SKM-1 (cell line): ENCODE measurements around the gene C13orf46.
"Not testable (repeated sequence)": the region's sequence is repeated elsewhere in the genome, so short reads cannot be mapped to it uniquely, and the experiment has no call there.

ENCODE experiments used
- DNase-seq: peaks from one replicate; lab custom pipeline; 2025; ENCODE audit not compliant: unreplicated experiment; lab: John Stamatoyannopoulos, UW

C13orf46 gene

DNA sequence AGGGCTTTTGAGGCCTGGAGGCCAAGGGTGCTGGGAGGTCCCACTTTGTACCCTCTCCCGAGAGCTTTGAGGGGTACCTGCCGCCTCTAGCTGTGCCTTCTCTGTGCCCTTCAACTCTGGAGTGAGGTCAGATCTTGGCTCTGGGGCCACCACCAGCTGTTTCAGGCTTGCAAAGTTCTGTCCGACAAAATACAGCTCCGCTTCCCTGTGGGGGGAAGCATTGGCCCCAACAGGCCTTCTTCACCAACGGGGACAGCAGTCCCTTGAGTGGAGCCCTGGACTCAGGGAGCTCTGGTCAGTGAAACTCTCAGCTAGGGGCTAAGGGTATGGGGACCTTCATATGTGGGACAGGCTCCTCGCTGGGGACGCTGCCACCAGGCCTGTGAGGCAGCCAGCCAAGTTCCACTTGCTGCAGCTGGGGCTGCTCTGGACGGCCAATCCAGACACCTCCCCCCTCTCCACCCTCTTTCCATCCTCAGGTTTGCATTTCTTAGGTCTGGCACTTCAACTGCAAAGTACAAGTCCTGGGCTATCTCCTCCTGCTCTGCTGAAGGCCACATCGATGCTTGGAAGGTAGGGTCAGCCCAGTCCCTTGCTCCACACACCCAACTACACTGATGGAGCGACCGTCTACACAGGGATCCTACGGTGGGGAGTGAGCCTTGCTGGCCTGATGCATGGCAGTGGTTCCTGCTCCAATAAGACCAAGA is 46.8 kb downstream of the C13orf46 start:
- no peak for DNase-seq

GRCh38 chr13:113926301-113926761 is 47.5 kb downstream of the C13orf46 start:
- DNase-seq, result no peak

DNA sequence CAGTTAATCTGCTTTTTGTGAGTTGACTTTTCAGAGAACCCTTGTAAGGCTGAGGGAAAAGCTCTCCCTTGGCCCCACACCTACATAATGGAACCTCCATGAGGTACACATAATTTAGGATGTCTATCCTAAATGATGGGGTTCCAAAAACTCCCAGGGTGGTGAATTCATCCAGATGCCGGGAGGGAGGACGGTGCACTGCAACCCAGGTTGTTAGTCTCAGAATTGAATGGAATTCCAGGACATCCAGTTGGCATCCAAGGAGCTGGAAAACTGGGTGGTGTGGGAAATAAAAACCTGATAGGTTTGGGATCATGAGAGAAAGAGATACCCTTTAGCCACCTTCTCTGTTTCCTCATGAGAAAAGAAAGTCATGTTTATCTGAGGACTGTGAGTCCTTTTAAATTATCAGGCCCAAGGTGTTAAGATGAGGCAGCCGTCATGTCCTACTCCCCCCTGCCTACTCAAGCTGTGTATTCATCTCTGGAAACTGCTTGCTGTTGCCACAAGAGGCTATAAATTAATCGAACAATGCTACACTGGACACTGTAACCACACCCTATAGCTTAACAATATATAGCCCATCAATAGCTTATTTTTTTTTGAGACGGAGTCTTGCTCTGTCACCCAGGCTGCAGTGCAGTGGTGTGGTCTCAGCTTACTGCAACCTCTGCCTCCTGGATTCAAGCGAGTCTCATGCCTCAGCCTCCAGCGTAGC is 49.5 kb downstream of the C13orf46 start:
- DNase-seq, result no peak

DNA sequence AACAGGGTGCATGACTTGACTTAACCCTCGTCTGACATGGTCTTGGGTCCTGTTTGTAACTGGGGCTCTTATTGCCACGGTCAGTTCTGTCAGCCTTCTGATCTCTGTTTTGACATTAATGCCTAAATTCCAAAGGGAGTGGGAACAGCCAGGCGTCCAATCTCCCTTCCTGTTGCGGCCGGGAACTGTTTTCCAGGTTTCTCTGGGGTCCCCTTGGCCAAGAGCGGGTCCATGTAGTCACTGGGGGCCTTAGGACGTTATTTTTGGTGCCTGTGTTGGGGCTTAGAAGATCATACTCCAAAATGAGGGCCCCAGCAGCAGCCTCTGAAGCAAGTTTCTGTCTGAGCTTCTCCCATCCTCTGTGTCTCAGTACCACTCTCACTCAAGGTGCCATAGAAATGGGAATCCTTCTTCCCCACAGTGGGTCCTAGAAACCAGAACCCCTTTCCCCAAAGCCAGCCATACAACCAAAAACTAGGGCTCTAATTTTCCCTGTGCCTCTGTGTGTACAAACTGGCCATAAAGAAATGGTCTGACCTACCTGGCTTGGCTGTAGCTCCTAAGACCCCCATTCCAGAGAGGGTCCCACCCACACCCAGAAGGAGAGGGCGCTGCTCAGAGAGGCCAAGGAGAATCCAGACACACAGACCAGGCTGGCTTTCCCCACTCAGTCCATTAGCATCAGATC is 50.4 kb downstream of the C13orf46 start:
- no peak for DNase-seq

- no peak for DNase-seq
Observed at GRCh38 chr13:113922412-113923118, 51.3 kb downstream of the C13orf46 start.

- no peak for DNase-seq
Observed at GRCh38 chr13:113921763-113922162, 52.1 kb downstream of the C13orf46 start.

DNA sequence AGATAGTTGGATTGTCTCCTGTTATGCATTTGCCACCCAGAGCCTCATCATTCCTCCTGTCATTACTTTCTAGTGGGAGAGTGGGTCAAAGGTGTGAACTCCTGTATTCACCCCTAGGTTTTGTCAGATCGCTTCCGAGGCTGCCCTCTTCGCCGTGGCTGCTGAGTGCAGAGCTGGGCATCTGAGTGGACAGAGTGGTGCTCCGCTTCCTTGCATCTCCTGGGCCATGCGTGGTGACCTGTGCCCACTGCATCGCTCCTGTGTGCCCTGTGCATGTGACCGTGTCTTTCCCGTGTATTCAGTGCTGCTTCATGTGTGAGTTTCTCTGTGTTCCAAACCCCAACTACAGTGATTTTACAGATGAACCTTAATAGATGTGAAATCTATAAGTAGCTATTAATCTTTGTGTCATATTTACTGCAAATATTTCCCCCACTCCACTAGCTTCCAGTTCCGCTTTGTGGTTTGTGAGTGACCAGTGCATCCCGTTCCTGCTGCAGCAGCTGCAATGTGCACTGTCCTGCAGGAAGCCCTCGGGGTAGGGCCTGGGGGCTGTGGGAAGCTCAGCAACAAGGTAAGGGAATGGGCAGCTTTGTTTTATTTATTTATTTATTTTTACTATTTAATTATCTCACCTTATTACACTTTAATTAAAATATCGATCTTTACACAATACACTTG is 53.1 kb downstream of the C13orf46 start:
- no peak for DNase-seq

DNA sequence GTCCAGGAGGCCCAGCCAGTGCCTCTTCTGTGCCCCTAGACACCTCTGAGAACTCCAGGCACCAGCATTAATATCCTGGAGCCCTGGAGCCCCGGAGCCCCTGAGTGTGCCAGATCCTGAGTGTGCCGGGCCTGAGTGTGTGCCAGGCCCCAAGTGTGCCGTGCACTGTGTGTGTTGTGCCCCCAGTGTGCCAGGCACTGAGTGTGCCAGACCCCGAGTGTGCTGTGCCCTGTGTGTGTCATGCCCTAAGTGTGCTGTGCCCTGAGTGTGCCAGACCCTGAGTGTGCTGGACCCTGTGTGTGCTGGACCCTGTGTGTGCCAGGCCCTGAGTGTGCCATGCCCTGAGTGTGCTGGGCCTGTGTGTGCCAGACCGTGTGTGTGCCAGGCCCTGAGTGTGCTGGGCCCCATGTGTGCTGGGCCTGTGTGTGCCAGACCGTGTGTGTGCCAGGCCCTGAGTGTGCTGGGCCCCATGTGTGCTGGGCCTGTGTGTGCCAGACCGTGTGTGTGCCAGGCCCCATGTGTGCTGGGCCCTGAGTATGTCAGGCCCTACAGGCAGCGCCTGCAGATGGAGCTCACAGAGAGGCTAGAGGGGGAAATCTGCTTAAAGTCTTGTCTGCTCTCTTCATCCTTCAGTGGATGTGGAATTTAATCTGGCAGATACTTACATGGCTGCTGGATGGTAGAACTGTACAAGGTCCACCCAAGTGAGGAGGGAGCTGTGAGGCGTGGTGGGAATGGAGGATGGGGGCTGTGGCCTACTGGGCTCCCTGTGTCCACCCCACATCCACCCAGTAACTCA is 53.9 kb downstream of the C13orf46 start:
- no peak for DNase-seq

- no peak for DNase-seq
Observed at GRCh38 chr13:113918981-113919701, 54.7 kb downstream of the C13orf46 start.

DNA sequence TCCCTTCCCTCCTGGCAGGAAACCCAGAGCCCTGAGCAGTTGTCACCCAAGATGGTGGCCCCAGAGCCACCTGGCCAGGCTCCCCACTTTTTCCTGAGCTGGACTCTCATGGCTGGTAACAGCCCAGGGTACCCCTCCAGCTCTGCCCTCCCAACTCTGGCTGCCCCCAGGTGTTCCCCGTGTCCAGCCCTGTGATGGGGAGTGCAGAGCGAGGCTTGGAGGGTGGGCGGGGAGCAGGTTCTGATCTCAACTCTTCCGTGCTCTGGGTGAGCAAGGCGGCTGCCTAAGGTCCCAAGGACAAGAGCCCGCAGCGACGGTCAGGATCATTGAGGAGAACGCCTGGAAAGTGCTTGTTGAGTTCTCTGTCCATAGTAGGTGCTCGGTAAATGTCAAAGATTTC is 55.3 kb downstream of the C13orf46 start:
- DNase-seq, result no peak

DNA sequence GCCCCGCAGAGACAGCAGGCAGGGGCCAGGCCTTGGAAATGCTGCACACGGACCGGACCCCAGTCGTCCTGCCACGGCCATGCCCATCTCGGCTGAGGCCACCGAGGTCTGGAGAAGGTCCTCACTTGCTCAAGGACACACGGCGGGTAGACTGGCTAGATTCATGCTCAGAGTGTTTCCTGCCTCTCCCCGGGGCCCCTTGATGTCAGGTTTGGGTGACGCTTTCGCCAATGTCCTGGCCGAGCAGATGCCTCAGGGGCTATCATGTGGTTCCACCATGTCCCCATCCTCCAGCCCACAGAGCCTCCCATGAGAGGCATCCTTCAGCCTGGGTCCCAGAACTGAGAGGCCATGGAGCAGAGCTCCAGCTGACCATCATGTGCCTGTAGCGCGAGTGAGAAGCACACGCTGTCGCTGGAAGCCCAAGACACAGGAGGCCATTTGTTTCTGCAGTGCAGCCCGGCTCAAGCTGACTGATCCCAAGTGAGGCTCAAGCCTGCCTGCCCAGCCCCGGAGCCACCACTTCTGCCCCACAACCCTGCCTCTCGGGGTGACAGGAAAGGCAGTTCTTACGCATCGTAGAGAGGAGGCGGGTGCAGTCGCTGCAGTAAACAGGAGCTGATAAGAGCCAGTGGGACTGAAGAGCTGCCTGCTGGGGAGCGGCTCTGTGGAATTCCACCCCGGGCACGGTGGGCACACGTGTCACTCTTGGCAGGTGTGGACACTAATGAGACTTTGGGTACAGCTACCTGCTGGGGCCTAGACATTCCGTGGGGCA is 56.1 kb downstream of the C13orf46 start:
- DNase-seq, result no peak

GRCh38 chr13:113917096-113917495 is 56.8 kb downstream of the C13orf46 start:
- DNase-seq, result no peak

DNA sequence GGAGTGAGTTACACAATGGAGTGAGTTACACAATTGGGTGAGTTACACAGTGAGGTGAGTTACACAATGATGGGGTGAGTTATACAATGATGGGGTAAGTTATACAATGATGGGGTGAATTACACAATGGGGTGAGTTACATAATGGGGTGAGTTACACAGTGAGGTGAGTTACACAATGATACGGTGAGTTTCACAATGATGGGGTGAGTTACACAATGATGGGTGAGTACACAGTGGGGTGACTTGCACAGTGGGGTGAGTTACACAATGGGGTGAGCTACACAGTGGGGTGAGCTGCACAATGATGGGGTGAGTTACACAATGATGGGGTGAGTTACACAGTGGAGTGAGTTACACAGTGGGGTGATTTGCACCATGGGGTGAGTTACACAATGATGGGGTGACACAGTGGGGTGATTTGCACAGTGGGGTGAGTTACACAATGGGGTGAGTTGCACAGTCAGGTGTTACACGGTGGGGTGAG is 57.5 kb downstream of the C13orf46 start:
- no peak for DNase-seq

DNA sequence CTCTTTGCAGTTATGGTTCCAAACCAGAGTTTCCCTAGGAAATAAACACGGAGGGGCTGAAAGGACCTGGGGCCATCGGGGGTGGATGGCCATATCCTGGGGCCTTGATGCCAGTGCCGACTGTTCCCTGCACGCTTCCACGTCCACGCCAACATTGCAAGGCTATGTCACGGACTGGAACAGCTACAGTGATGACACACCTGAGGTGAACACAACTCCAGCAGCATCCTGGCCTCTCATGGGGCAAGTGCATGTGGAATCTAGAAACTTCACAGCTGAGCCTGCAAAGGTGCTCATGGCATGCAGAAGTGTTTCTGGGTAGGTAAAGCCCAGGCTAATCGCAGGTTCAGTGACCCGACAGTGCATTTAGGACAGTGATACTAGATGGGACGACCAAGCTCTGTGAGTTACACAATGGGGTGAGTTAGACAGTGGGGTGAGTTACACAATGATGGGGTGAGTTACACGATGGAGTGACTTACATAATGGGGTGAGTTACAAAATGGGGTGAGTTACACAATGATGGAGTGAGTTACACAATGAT is 58.0 kb downstream of the C13orf46 start:
- no peak for DNase-seq

DNA sequence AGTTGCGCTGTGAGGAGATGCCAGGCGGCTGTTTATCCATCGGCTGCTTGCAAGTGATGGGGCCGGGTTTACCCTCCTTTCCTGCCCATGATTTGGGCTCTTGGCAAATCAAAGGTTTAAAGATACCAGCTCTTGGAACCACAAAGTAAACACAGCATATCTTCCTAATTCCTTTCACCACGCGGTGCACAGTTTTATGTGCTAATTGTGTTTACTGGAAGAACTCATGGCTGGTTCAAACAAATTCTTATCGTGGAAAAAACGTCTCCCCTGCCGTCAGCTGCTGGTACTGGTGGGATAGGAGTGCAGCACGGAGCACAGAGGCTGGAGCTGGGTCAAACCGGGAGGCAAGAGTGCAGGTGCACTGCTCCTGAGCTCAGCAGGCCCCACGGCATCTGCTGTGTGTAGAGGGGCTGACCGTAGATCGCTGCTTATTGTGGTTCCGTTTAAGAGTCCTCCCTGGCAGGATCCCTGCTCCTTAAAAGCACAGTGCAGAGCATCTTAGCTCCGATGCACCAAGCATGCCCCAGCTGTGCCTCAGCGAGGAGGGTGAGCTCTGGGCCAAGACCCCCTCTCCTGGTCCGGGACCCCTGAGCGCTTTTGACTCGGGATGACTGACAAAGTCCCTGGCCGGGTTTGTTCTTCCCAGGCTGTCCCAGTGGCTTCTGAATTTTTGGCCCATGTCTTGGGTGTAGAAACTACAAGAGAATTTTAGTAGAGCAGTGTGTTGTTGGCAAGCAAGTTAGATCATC is 58.7 kb downstream of the C13orf46 start:
- no peak for DNase-seq

DNA sequence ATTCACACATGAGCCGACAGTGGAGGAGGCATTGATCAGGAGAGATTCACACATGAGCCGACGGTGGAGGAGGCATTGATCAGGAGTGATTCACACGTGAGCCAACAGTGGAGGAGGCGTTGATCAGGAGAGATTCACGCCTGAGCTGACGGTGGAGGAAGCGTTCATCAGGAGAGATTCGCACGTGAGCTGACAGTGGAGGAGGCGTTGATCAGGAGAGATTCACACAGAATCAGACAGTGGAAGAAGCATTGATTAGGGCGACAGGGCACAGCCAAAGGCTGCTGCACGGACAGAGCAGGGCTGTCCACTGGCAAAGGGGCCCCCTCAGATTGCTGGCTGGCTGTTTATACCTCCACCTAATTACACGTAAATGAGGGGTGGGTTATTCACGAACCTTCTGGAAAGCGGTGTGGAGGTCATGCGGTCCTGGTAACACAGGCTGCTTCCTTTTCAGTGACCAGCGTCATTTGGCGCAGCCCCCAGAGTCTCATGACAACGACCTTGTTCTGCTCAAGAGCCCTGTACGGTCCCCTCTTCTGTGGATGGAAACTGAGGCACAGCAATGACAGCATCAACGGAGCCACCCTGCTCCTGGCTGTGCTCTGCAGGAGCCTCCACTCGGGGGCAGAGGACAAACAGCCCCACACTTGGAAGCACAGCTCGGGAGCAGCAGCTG is 59.4 kb downstream of the C13orf46 start:
- no peak for DNase-seq

DNA sequence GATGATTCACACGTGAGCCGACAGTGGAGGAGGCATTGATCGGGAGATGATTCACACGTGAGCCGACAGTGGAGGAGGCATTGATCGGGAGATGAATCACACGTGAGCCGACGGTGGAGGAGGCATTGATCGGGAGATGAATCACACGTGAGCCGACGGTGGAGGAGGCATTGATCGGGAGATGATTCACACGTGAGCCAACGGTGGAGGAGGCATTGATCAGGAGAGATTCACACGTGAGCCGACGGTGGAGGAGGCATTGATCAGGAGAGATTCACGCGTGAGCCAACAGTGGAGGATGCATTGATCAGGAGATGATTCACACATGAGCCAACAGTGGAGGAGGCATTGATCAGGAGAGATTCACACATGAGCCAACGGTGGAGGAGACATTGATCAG is 60.0 kb downstream of the C13orf46 start:
- DNase-seq, result not testable (repeated sequence)
